Kidney tubule cell (primary cell): ENCODE data around the gene AURKB.

ENCODE experiments used
- DNase-seq: peaks from one replicate; pipeline ENCODE4 v3.0.0-alpha.2; 2018; ENCODE audit warnings: low spot score

Gene AURKB

GRCh38 chr17:8161289-8162232 lies 48.8 kb downstream of the AURKB start:
- no peak for DNase-seq

GRCh38 chr17:8160741-8161221 lies 49.6 kb downstream of the AURKB start:
- no peak for DNase-seq

- DNase-seq, result no peak
Observed at GRCh38 chr17:8160224-8160577, 50.2 kb downstream of the AURKB start.

- DNase-seq, result no peak
Observed at GRCh38 chr17:8159459-8160223, 50.7 kb downstream of the AURKB start.

- no peak for DNase-seq
Observed at GRCh38 chr17:8159032-8159400, 51.4 kb downstream of the AURKB start.

GRCh38 chr17:8158267-8159031 lies 51.9 kb downstream of the AURKB start:
- peak; percentile 87 for DNase-seq

GRCh38 chr17:8156246-8156992 lies 54.0 kb downstream of the AURKB start:
- peak; percentile 100 for DNase-seq

GRCh38 chr17:8155996-8156245 lies 54.5 kb downstream of the AURKB start:
- no peak for DNase-seq

GRCh38 chr17:8155231-8155995 lies 55.0 kb downstream of the AURKB start:
- no peak for DNase-seq
